Testis (tissue), 3 donors: ENCODE data around the gene LAP3. TPM values are rescaled to one million over a fixed set of nuclear protein-coding genes. Genes with fewer than 3 reads are reported as not detected.

Experiments used
- DNase-seq: peaks from one replicate; pipeline ENCODE4 v3.0.0-alpha.2; 2019
- H3K27ac ChIP-seq, 2 donors: fragments of 200-600 bp; sonication (generic); one replicate each; pipeline ENCODE4 v1.5.1; 2019
- H3K27me3 ChIP-seq: fragments of 200-600 bp; sonication (generic); one replicate; pipeline ENCODE4 v1.5.1; 2019
- H3K36me3 ChIP-seq: fragments of 200-600 bp; sonication (generic); one replicate; pipeline ENCODE4 v1.5.1; 2017; ENCODE audit warnings: low read depth; ENCODE audit errors: missing control alignments
- H3K4me1 ChIP-seq: fragments of 200-600 bp; sonication (generic); one replicate; pipeline ENCODE4 v1.5.1; 2019
- H3K4me3 ChIP-seq, 2 donors: fragments of 200-600 bp; sonication (generic); one replicate each; pipeline ENCODE4 v1.5.1; 2017 to 2019
- H3K9me3 ChIP-seq: fragments of 200-600 bp; sonication (generic); one replicate; pipeline ENCODE4 v1.5.1; 2017
- POLR2A ChIP-seq: fragments of 450-650 bp; IDR thresholded peaks from one replicate; pipeline ENCODE4 v1.6.1; 2017; ENCODE audit warnings: antibody characterized with exemption, mild to moderate bottlenecking, moderate library complexity
- WGBS, 2 donors: methylation state at CpG; one replicate each; pipeline ENCODE4 v1.1.5; 2018; 5-methylcytosine and 5-hydroxymethylcytosine counted together
- intact Hi-C: fragments of 100-400 bp; cut with DNase I; formaldehyde crosslinking; loops from one replicate; pipeline ENCODE4 v1.15.1; 2023; ENCODE audit warnings: low total_unique reads
- polyA plus RNA-seq: library from polyadenylated mRNA; stranded (reverse); fragments of 350-450 nt; fragmentation: Illumina TruSeq; extraction: RNeasy Lipid Tissue Mini Kit (QIAGEN cat#74804); gene quantifications from one replicate; pipeline ENCODE4 v1.2.3, GENCODE V29; 2014; ENCODE audit warnings: low read depth, low replicate concordance; ENCODE audit not compliant: insufficient read depth
- total RNA-seq, 2 donors: library from RNA; depleted of rRNA; stranded (reverse); fragments of >200 nt; gene quantifications; one replicate each; pipeline ENCODE4 v1.2.3, GENCODE V29; 2016
- TF ChIP-seq, protein P1 (sequence below), 3 experiments: fragments of 450-650 bp in 2 of 3; fragments of 200-600 bp in 1 of 3; sonication (generic) in 1 of 3; IDR thresholded peaks; one replicate each; pipeline ENCODE4 v1.5.1; 2016 to 2019; ENCODE audit warnings: antibody characterized with exemption in 3 of 3, mild to moderate bottlenecking in 2 of 3, moderate library complexity in 1 of 3

Gene LAP3
- total and polyA plus RNA-seq, 3 donors from 2014 or later = 98.9 to 108 (median 100) TPM

DNA sequence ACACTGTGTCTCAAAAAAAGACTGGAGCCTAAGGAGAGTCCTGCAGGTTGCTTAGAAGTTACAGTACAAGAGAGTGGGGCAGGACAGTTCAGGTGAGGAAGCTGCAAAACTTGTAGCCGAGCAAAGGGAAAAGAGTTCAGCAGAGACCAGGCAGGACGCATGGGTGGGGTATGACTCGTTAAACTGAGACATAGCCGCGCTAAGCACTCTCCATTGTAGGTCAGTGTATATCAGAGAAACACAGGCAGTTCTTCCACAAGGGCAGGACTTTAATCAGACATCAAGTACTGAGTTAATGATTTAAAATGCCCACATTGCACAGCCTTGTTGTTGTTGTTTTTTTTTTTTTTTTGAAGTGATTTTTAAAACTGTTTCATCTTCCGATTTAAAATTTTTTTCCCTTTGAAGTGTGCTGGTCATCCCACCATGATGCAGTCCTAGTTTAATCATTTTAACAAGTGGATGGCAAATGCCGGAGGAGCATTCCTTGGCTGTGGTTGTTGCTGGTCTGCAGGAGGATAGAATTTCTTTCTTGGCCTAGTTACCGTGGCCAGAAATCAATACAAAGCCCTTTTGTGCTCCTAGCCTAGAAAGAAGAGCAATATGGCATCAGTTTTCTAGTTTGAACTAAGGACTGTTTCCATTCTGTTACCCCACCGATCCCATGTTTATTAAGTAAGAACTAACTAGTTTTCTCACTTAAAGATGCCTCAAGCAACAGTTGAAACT is 10.3 kb downstream of the LAP3 start:
- no peak for DNase-seq
- Histone ChIP-seq H3K27me3 (no peaks in the 10 kb centered on the region), H3K27ac (peak overlapping the region in 1 of 2 donors; percentile 9), H3K36me3 (no peaks in the 10 kb centered on the region), H3K4me1 (no peaks in the 10 kb centered on the region), H3K9me3 (no peaks in the 10 kb centered on the region), H3K4me3 (no peak overlapping the region)
- intact Hi-C loops = no loop called here
- TF ChIP-seq, protein P1, sequence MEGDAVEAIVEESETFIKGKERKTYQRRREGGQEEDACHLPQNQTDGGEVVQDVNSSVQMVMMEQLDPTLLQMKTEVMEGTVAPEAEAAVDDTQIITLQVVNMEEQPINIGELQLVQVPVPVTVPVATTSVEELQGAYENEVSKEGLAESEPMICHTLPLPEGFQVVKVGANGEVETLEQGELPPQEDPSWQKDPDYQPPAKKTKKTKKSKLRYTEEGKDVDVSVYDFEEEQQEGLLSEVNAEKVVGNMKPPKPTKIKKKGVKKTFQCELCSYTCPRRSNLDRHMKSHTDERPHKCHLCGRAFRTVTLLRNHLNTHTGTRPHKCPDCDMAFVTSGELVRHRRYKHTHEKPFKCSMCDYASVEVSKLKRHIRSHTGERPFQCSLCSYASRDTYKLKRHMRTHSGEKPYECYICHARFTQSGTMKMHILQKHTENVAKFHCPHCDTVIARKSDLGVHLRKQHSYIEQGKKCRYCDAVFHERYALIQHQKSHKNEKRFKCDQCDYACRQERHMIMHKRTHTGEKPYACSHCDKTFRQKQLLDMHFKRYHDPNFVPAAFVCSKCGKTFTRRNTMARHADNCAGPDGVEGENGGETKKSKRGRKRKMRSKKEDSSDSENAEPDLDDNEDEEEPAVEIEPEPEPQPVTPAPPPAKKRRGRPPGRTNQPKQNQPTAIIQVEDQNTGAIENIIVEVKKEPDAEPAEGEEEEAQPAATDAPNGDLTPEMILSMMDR (IDR thresholded peaks at IDR 0.05) = no peak
- TF ChIP-seq POLR2A = no peak
- 76 to 86% methylated on average over 9 of the region's 9 CpGs for WGBS, 2 donors

DNA sequence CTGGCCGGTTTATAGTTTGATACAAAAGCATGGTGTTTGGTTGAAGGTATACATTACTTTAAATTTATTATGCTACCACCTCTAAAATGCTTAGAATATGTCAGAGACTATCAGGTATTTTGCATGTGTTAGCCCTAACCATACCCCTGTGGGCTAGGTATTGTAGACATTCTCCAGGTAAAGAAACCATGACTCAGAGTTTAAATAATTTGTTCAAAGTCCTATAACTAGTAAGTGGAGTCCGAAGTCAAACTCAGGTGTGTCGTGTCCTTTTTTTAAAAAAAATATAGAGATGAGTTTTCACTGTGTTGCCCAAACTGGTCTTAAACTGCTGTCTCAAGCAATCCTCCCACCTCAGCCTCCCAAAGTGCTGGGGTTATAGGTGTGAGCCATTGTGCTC is 12.4 kb downstream of the LAP3 start:
- H3K27ac ChIP-seq = no peak overlapping the region
- no peak for DNase-seq
- no peak for TF ChIP-seq POLR2A
- TF ChIP-seq, protein P1 (IDR thresholded peaks at IDR 0.05) = no peak
- H3K4me1 ChIP-seq = no peaks in the 10 kb centered on the region
- no peaks in the 10 kb centered on the region for H3K36me3 ChIP-seq
- intact Hi-C loops = no loop called here
- no peaks in the 10 kb centered on the region for H3K27me3 ChIP-seq
- H3K4me3 ChIP-seq = no peak overlapping the region
- WGBS, 2 donors = 95% methylated on average over 3 of the region's 3 CpGs
- no peaks in the 10 kb centered on the region for H3K9me3 ChIP-seq

DNA sequence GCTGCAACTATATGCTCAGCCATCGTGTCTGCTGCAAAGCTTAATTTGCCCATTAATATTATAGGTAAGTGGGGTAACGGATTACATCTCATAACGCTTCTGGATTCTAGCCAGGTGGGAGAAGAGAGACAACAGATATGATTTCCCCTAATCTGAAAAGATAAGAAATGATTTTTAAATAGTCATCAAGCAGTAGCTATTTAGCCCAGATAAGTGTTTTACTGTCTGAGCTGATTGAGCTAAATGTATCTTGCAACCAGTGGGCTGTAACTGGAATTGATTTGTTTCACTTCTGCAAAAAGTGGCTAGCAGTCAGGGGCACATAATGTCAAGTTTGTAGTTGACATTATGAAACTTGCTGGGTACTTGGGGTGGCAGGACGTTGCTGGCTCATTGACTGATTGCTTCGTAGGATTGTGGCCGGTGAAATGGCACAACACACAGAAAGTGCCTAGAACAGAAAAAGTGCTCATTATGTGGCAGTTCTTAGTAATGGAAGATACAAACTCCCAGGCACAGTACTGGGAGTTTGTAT is 18.5 kb downstream of the LAP3 start:
- TF ChIP-seq, protein P1 (IDR thresholded peaks at IDR 0.05) = no peak
- no peak for TF ChIP-seq POLR2A
- 72 to 75% methylated on average over 6 of the region's 6 CpGs for WGBS, 2 donors
- Histone ChIP-seq H3K9me3 (no peaks in the 10 kb centered on the region), H3K27me3 (no peaks in the 10 kb centered on the region), H3K4me1 (no peaks in the 10 kb centered on the region), H3K4me3 (no peak overlapping the region), H3K36me3 (no peaks in the 10 kb centered on the region), H3K27ac (no peak overlapping the region)
- no peak for DNase-seq
- intact Hi-C loops = no loop called here

DNA sequence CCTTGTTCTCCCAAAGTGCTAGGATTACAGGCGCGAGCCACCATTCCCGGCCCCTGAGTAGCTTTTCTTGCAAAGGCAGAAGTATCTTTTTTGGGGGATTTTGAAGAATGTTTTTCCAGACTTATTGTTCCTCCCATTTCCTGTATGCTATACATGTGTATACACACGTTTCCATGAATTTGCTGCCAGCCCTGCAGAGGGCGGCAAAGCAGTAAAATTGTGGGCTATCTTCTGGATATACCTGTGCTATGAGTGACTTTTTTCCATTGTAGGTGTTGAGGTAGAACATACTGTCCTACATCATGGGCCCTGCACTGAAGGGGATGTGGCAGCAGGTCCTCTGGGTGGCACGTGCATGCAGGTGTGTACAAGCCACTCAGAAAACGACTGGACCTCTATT is 20.5 kb downstream of the LAP3 start:
- 78 to 83% methylated on average over 7 of the region's 7 CpGs for WGBS, 2 donors
- no peaks in the 10 kb centered on the region for H3K27me3 ChIP-seq
- TF ChIP-seq POLR2A = no peak
- TF ChIP-seq, protein P1 (IDR thresholded peaks at IDR 0.05) = no peak
- no peaks in the 10 kb centered on the region for H3K36me3 ChIP-seq
- no peaks in the 10 kb centered on the region for H3K4me1 ChIP-seq
- DNase-seq = no peak
- H3K27ac ChIP-seq = no peak overlapping the region
- intact Hi-C loops = no loop called here
- no peak overlapping the region for H3K4me3 ChIP-seq
- H3K9me3 ChIP-seq = no peaks in the 10 kb centered on the region

DNA sequence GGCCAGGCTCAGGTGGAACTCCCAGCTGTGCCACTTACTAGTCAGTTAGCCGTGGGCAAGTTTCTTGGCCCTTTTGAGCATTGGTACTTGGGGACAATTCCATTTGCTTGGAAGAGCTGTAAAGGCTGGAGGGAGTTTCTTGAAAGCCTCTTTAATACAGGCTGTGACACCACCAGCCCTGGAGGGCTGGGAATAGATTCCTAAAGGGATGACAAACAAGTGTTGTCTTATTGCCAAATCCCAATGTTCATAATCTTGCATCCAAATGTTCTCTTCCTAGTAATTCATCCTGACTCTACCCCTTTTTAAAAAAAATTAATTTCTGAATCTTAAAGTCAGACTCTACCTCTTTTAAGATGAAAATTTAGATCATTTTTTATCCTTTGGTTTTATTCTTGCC is 22.8 kb downstream of the LAP3 start:
- WGBS, 2 donors = 94 to 100% methylated on average over 1 of the region's 1 CpG
- intact Hi-C loops = no loop called here
- DNase-seq = no peak
- H3K27me3 ChIP-seq = no peaks in the 10 kb centered on the region
- H3K27ac ChIP-seq = no peak overlapping the region
- H3K4me1 ChIP-seq = no peaks in the 10 kb centered on the region
- H3K9me3 ChIP-seq = no peaks in the 10 kb centered on the region
- TF ChIP-seq, protein P1 (IDR thresholded peaks at IDR 0.05) = no peak
- TF ChIP-seq POLR2A = no peak
- no peaks in the 10 kb centered on the region for H3K36me3 ChIP-seq
- no peak overlapping the region for H3K4me3 ChIP-seq
